Measurements from ENCODE around the gene PLA2G12A. TPM values are rescaled to one million over a fixed set of nuclear protein-coding genes. Genes with fewer than 3 reads are reported as not detected.

PLA2G12A gene
- total RNA-seq, 1 donor from 2014 or later: 54.7 TPM

- Mint-ChIP-seq H3K4me1 (ENCODE audit: low read depth) (peaks cover 27% of the 10 kb centered on the region), H3K4me3 (ENCODE audit: low read depth) (peak overlapping the region; percentile 96), H3K9me3 (ENCODE audit: low read depth) (no peaks in the 10 kb centered on the region), H3K36me3 (ENCODE audit: insufficient read depth) (peaks cover 26% of the 10 kb centered on the region), H3K27ac (peak overlapping the region; percentile 100), H3K27me3 (no peaks in the 10 kb centered on the region)
- TF ChIP-seq, protein P1, sequence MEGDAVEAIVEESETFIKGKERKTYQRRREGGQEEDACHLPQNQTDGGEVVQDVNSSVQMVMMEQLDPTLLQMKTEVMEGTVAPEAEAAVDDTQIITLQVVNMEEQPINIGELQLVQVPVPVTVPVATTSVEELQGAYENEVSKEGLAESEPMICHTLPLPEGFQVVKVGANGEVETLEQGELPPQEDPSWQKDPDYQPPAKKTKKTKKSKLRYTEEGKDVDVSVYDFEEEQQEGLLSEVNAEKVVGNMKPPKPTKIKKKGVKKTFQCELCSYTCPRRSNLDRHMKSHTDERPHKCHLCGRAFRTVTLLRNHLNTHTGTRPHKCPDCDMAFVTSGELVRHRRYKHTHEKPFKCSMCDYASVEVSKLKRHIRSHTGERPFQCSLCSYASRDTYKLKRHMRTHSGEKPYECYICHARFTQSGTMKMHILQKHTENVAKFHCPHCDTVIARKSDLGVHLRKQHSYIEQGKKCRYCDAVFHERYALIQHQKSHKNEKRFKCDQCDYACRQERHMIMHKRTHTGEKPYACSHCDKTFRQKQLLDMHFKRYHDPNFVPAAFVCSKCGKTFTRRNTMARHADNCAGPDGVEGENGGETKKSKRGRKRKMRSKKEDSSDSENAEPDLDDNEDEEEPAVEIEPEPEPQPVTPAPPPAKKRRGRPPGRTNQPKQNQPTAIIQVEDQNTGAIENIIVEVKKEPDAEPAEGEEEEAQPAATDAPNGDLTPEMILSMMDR (IDR thresholded peaks at IDR 0.05; ENCODE audit: unreplicated experiment): peak; percentile 31
- peak; percentile 18 for DNase-seq (ENCODE audit: low spot score, unreplicated experiment)
Measured at GRCh38 chr4:109701566-109702410, 28.1 kb downstream of the PLA2G12A start.

DNA sequence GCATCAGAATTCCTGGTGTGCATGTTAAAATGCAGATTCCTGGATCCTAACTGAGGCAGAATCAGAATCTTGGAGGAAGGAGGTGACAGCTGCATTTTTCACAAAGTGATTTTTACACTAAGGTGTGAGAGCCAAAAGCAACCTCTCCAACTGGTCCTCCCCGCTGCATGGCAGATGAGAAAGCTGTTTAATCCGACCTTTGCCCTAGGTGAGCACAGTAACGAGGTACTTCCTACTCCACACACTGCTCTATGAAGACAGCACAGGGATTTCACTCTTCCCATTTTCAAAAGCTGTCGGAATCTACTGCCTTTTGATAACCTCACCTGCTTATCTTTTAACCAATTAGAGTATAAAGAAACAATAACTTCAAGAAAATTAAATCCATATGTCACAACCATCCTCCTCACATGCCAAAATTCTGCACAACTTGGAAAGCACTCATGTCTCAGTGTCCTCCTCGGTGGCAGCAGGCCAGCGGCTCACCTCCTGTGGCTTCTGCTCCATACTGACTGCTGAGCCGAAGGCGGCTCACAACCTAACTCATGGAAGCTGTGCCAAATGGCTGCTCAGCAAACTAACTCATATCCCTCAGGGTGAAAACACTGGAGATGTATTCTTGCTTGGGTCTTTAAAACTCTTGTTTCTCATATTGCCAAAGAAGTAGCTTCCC, 30.2 kb downstream of the PLA2G12A start:
- TF ChIP-seq, protein P1 (IDR thresholded peaks at IDR 0.05; ENCODE audit: unreplicated experiment): no peak
- Mint-ChIP-seq H3K9me3 (ENCODE audit: low read depth) (no peaks in the 10 kb centered on the region), H3K27ac (peak overlapping the region; percentile 81), H3K4me1 (ENCODE audit: low read depth) (peaks cover 27% of the 10 kb centered on the region), H3K36me3 (ENCODE audit: insufficient read depth) (peaks cover 25% of the 10 kb centered on the region), H3K4me3 (ENCODE audit: low read depth) (peak overlapping the region; percentile 12), H3K27me3 (no peaks in the 10 kb centered on the region)
- DNase-seq (ENCODE audit: low spot score, unreplicated experiment): no peak

DNA sequence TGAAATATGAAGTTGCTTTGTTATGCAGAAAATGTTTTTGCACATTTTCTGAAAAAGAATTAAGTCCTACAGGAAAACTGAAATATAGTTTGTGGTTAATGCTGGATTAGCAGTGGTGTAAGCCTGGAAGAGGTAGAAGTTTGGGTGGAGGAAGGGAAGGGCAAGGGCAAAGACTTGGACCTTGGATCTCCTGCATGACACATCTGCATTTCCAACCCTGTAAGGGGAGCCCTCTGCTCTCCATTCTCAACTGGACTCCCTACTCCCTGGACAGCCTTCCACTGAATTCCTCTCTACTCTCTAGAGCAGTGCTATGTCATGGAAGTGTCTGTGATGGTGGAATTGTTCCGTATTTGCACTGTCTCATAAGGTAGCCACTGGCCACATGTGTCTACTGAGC, 31.2 kb downstream of the PLA2G12A start:
- Mint-ChIP-seq H3K27ac (no peak overlapping the region), H3K4me3 (ENCODE audit: low read depth) (no peak overlapping the region), H3K9me3 (ENCODE audit: low read depth) (no peaks in the 10 kb centered on the region), H3K27me3 (no peaks in the 10 kb centered on the region), H3K4me1 (ENCODE audit: low read depth) (peaks cover 20% of the 10 kb centered on the region), H3K36me3 (ENCODE audit: insufficient read depth) (peaks cover 31% of the 10 kb centered on the region)
- DNase-seq (ENCODE audit: low spot score, unreplicated experiment): no peak
- TF ChIP-seq, protein P1 (IDR thresholded peaks at IDR 0.05; ENCODE audit: unreplicated experiment): no peak

DNA sequence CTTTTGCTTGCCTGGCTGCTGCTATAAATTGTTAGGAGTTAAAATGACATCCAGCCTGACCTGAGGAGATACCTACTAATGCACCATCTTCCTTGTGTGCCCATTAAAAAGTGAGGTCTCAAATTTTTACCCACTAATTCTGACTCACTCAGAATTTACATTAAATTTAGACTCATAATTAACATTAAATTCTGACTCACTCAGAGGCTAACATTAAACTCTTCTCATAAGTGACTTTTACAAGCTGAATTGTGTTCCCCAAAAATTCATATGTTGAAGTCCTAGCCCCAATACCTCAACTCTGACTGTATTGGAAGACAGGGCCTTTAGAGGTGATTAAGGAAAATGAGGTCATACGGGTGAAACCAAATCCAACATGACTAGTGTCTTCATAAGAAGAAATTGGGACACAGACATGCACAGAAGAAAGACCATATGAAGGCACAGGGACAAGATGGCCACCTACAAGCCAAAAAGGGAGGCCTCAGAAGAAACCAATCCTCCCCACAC, 38.4 kb downstream of the PLA2G12A start:
- H3K4me1 Mint-ChIP-seq (ENCODE audit: low read depth): no peaks in the 10 kb centered on the region
- no peaks in the 10 kb centered on the region for H3K9me3 Mint-ChIP-seq (ENCODE audit: low read depth)
- H3K36me3 Mint-ChIP-seq (ENCODE audit: insufficient read depth): peaks cover 37% of the 10 kb centered on the region

More for the DNA sequence above, 38.4 kb downstream of the PLA2G12A start:
- no peak for DNase-seq (ENCODE audit: low spot score, unreplicated experiment)
- Mint-ChIP-seq H3K27me3 (no peaks in the 10 kb centered on the region), H3K27ac (no peak overlapping the region), H3K4me3 (ENCODE audit: low read depth) (no peak overlapping the region)
- TF ChIP-seq, protein P1 (IDR thresholded peaks at IDR 0.05; ENCODE audit: unreplicated experiment): no peak

All from progenitor cell of endocrine pancreas (in vitro differentiated cells).